H1 (cell line): ENCODE measurements around the gene SLC46A3. TPM values are rescaled to one million over a fixed set of nuclear protein-coding genes. Genes with fewer than 3 reads are reported as not detected.

Source experiments
- CTCF ChIA-PET: fragments of 300-600 bp; sonication (Branson Sonifier 250); formaldehyde crosslinking; loops from one replicate; lab custom pipeline; 2021; ENCODE audit not compliant: partially characterized antibody; lab: Charles Lee
- POLR2A ChIA-PET: fragments of 300-600 bp; sonication (Branson Sonifier 250); formaldehyde crosslinking; loops from one replicate; lab custom pipeline; 2021; ENCODE audit warnings: inconsistent platforms; ENCODE audit not compliant: partially characterized antibody; lab: Charles Lee
- DNase-seq, 2 experiments: peaks; one replicate each; pipeline versions ENCODE4 v3.0.0 to v3.0.0-alpha.2; 2010 to 2022; ENCODE audit warnings: low spot score in 2 of 2, low read depth in 1 of 2, mixed read lengths in 1 of 2
- FAIRE-seq: peaks from 2 replicates; lab custom pipeline; 2011; peaks lifted over from hg19 to GRCh38; lab: Jason Lieb, UNC
- H2AFZ ChIP-seq: 2 replicates; pipeline ENCODE4 v1.8.1; 2012; ENCODE audit warnings: low read length, inconsistent platforms
- H2AK5ac ChIP-seq: 2 replicates; pipeline ENCODE4 v1.6.1; 2013; ENCODE audit warnings: low read depth, low read length
- H2BK120ac ChIP-seq: replicated peaks from 2 replicates; pipeline ENCODE3; 2013; ENCODE audit warnings: low read depth, low read length, inconsistent platforms
- H2BK12ac ChIP-seq: 2 replicates; pipeline ENCODE4 v1.6.1; 2013; ENCODE audit warnings: low read depth, low read length
- H2BK15ac ChIP-seq: 2 replicates; pipeline ENCODE4 v1.6.1; 2013; ENCODE audit warnings: low read length
- H2BK20ac ChIP-seq: 2 replicates; pipeline ENCODE4 v1.6.1; 2013; ENCODE audit warnings: low read length
- H2BK5ac ChIP-seq: 2 replicates; pipeline ENCODE4 v1.6.1; 2013; ENCODE audit warnings: low read depth, low read length
- H3K14ac ChIP-seq: 2 replicates; pipeline ENCODE4 v1.6.1; 2013; ENCODE audit warnings: inconsistent platforms; ENCODE audit not compliant: insufficient read length
- H3K18ac ChIP-seq: 2 replicates; pipeline ENCODE4 v1.6.1; 2013; ENCODE audit warnings: low read length; ENCODE audit errors: extremely low read depth
- H3K23ac ChIP-seq: 2 replicates; pipeline ENCODE4 v1.6.1; 2013; ENCODE audit warnings: inconsistent platforms; ENCODE audit not compliant: insufficient read length
- H3K23me2 ChIP-seq: 2 replicates; pipeline ENCODE4 v1.6.1; 2013; ENCODE audit warnings: low read depth, low read length
- H3K27ac ChIP-seq: 2 replicates; pipeline ENCODE4 v1.6.1; 2011; ENCODE audit warnings: low read depth, low read length, inconsistent platforms
- H3K27me3 ChIP-seq, 4 experiments: replicated peaks in 1 of 4; 1 replicate in 1 of 4; 2 replicates in 3 of 4; pipeline versions ENCODE4 v1.6.1 to v1.8.1; 2011 to 2013; ENCODE audit warnings: low read length in 3 of 4, mild to moderate bottlenecking in 3 of 4, inconsistent platforms in 2 of 4, mixed read lengths in 2 of 4, moderate library complexity in 1 of 4; ENCODE audit not compliant: control insufficient read depth in 3 of 4, insufficient read depth in 3 of 4; ENCODE audit errors: extremely low read depth in 1 of 4
- H3K36me3 ChIP-seq, 4 experiments: 2 replicates each; pipeline versions ENCODE4 v1.6.1 to v1.8.1; 2011 to 2013; ENCODE audit warnings: mild to moderate bottlenecking in 4 of 4, low read length in 3 of 4, moderate library complexity in 2 of 4, control low read depth in 1 of 4, inconsistent platforms in 1 of 4; ENCODE audit not compliant: insufficient read depth in 4 of 4, control insufficient read depth in 2 of 4
- H3K4ac ChIP-seq: replicated peaks from 2 replicates; pipeline ENCODE3; 2013; ENCODE audit warnings: low read length, low read depth, mixed read lengths, inconsistent platforms; ENCODE audit not compliant: insufficient read length
- H3K4me1 ChIP-seq, 4 experiments: replicated peaks in 1 of 4; 1 replicate in 1 of 4; 2 replicates in 3 of 4; pipeline versions ENCODE4 v1.6.1 to v1.8.1; 2011 to 2013; ENCODE audit warnings: low read length in 3 of 4, inconsistent platforms in 2 of 4, mixed read lengths in 1 of 4; ENCODE audit not compliant: insufficient read depth in 4 of 4, control insufficient read depth in 3 of 4
- H3K4me2 ChIP-seq, 2 experiments: 2 replicates each; pipeline versions ENCODE4 v1.6.1 to v1.8.1; 2011 to 2013; ENCODE audit warnings: low read depth in 2 of 2, low read length in 2 of 2, control low read depth in 1 of 2, inconsistent platforms in 1 of 2, mild to moderate bottlenecking in 1 of 2; ENCODE audit not compliant: insufficient read depth in 1 of 2
- H3K4me3 ChIP-seq, 4 experiments: fragments of 200-600, 300-600 bp in 1 of 4; sonication (generic), shearing (Covaris generic), sonication (Bioruptor Twin) in 1 of 4; 2 replicates each; pipeline versions ENCODE4 v1.5.1 to v1.8.1; 2011 to 2016; ENCODE audit warnings: low read length in 4 of 4, low read depth in 3 of 4, control low read depth in 2 of 4, inconsistent platforms in 2 of 4, mild to moderate bottlenecking in 2 of 4, mixed read lengths in 1 of 4, moderate library complexity in 1 of 4; ENCODE audit not compliant: insufficient read depth in 2 of 4; ENCODE audit errors: extremely low read depth in 1 of 4
- H3K56ac ChIP-seq: replicated peaks from 2 replicates; pipeline ENCODE3; 2013; ENCODE audit warnings: low read depth, mild to moderate bottlenecking, mixed read lengths, low read length, inconsistent platforms; ENCODE audit not compliant: insufficient read length
- H3K79me1 ChIP-seq: 2 replicates; pipeline ENCODE4 v1.6.1; 2013; ENCODE audit warnings: low read depth, low read length, control low read depth
- H3K79me2 ChIP-seq, 2 experiments: 2 replicates each; pipeline versions ENCODE4 v1.6.1 to v1.8.1; 2012 to 2013; ENCODE audit warnings: low read length in 2 of 2, mild to moderate bottlenecking in 2 of 2, inconsistent platforms in 1 of 2; ENCODE audit not compliant: insufficient read depth in 2 of 2, control insufficient read depth in 1 of 2
- H3K9ac ChIP-seq, 4 experiments: replicated peaks in 1 of 4; 1 replicate in 1 of 4; 2 replicates in 3 of 4; pipeline versions ENCODE4 v1.6.1 to v1.8.1; 2011 to 2013; ENCODE audit warnings: low read depth in 3 of 4, low read length in 3 of 4, control low read depth in 2 of 4, mild to moderate bottlenecking in 2 of 4, moderate library complexity in 2 of 4, inconsistent platforms in 1 of 4; ENCODE audit errors: extremely low read depth in 1 of 4
- H3K9me3 ChIP-seq, 2 experiments: 2 replicates each; pipeline versions ENCODE4 v1.6.1 to v1.8.1; 2012 to 2013; ENCODE audit warnings: mild to moderate bottlenecking in 2 of 2, moderate library complexity in 2 of 2, control low read depth in 1 of 2, inconsistent platforms in 1 of 2, low read depth in 1 of 2, low read length in 1 of 2, mixed read lengths in 1 of 2; ENCODE audit not compliant: insufficient read depth in 2 of 2
- H4K20me1 ChIP-seq, 2 experiments: replicated peaks in 1 of 2; 2 replicates each; pipeline versions ENCODE3 to v1.8.1; 2011 to 2013; ENCODE audit warnings: inconsistent platforms in 2 of 2, low read length in 2 of 2, mild to moderate bottlenecking in 1 of 2; ENCODE audit not compliant: insufficient read depth in 2 of 2, control insufficient read depth in 1 of 2
- H4K5ac ChIP-seq: 2 replicates; pipeline ENCODE4 v1.6.1; 2013; ENCODE audit warnings: low read length, low read depth, mixed read lengths, inconsistent platforms; ENCODE audit not compliant: insufficient read length
- H4K8ac ChIP-seq: 2 replicates; pipeline ENCODE4 v1.8.0; 2013; ENCODE audit warnings: mild to moderate bottlenecking, moderate library complexity, low read length, inconsistent platforms; ENCODE audit not compliant: insufficient read depth; ENCODE audit errors: extremely low read depth
- H4K91ac ChIP-seq: replicated peaks from 2 replicates; pipeline ENCODE3; 2013; ENCODE audit warnings: low read length, mixed read lengths, inconsistent platforms; ENCODE audit not compliant: insufficient read length
- JUN ChIP-seq: IDR thresholded peaks from 2 replicates; pipeline ENCODE4 v1.6.1; 2011; ENCODE audit warnings: low read depth, mild to moderate bottlenecking, improper control_type of control experiment, low read length
- JUND ChIP-seq: IDR thresholded peaks from 2 replicates; pipeline ENCODE4 v1.6.1; 2011; ENCODE audit warnings: mild to moderate bottlenecking, improper control_type of control experiment, low read length
- RAD21 ChIP-seq, 2 experiments: IDR thresholded peaks in 1 of 2; conservative IDR thresholded peaks in 1 of 2; 2 replicates each; pipeline ENCODE4 v1.6.1; 2011; ENCODE audit warnings: low read depth in 2 of 2, low read length in 2 of 2, improper control_type of control experiment in 1 of 2, inconsistent platforms in 1 of 2, mild to moderate bottlenecking in 1 of 2, moderate library complexity in 1 of 2
- TBP ChIP-seq: IDR thresholded peaks from 2 replicates; pipeline ENCODE4 v1.6.1; 2011; ENCODE audit warnings: low read depth, low read length, improper control_type of control experiment
- WGBS, 2 experiments: shearing (Covaris generic) in 1 of 2; methylation state at CpG; one replicate each; pipeline versions ENCODE4 v1.1.6 to v1.1.7; 2013 to 2015; ENCODE audit warnings: low lambda C conversion rate in 2 of 2, mixed read lengths in 2 of 2, inconsistent platforms in 1 of 2, low coverage in 1 of 2, missing lambda C conversion rate in 1 of 2; ENCODE audit not compliant: insufficient replicate concordance in 2 of 2, insufficient coverage in 1 of 2, insufficient read length in 1 of 2; ENCODE audit errors: extremely low coverage in 1 of 2, missing lambda C conversion rate in 1 of 2; 5-methylcytosine and 5-hydroxymethylcytosine counted together
- long read RNA-seq, 2 experiments: library from RNA in 1 of 2; library from capped mRNA in 1 of 2; stranded (forward); transcript quantifications; one replicate each; pipeline ENCODE4 v2.0.0, GENCODE V29; 2021; ENCODE audit warnings: inconsistent platforms in 1 of 2
- polyA minus RNA-seq, 3 experiments: library from RNA; depleted of rRNA, polyadenylated mRNA; stranded (reverse); fragments of >200 nt; gene quantifications; 1 replicate in 2 of 3; 2 replicates in 1 of 3; pipeline ENCODE4 v1.2.3, GENCODE V29; 2011
- polyA plus RNA-seq, 7 experiments: library from polyadenylated mRNA; depleted of rRNA in 3 of 7; stranded (reverse) in 5 of 7; unstranded in 2 of 7; fragments of >200 nt in 5 of 7; fragments of 200-250 nt in 2 of 7; gene quantifications; 1 replicate in 5 of 7; 2 replicates in 1 of 7; 4 replicates in 1 of 7; pipeline versions ENCODE4 v1.2.1 to v1.2.3, GENCODE V29; 2011 to 2013; ENCODE audit warnings: missing spikeins in 2 of 7, mixed read lengths in 2 of 7
- total RNA-seq: library from RNA; stranded (reverse); fragmentation: NEBNext Ultra II Directional; extraction: Animal tissue kit (Norgen Biotek cat#: 25700); gene quantifications from 2 replicates; pipeline ENCODE4 v1.2.1, GENCODE V29; 2021

SLC46A3 gene, protein sequence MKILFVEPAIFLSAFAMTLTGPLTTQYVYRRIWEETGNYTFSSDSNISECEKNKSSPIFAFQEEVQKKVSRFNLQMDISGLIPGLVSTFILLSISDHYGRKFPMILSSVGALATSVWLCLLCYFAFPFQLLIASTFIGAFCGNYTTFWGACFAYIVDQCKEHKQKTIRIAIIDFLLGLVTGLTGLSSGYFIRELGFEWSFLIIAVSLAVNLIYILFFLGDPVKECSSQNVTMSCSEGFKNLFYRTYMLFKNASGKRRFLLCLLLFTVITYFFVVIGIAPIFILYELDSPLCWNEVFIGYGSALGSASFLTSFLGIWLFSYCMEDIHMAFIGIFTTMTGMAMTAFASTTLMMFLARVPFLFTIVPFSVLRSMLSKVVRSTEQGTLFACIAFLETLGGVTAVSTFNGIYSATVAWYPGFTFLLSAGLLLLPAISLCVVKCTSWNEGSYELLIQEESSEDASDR
- 0.31 and 0.39 TPM in 2 replicates for total RNA-seq
- 0.50 and 0.67 TPM in 2 replicates for polyA plus RNA-seq (2011; rRNA removed)
- polyA plus RNA-seq (2011; cell fraction: cytosol; rRNA removed) = 0.56 TPM
- polyA plus RNA-seq (2011; cell fraction: nucleus; rRNA removed) = 0.24 TPM
- 0.22 to 0.37 TPM (median 0.31 TPM) in 4 replicates for polyA plus RNA-seq (2012, experiment 1 of 2)
- polyA plus RNA-seq (2012, experiment 2 of 2) = 0.09 TPM
- polyA plus RNA-seq (2013, experiment 1 of 2) = 1.1 TPM
- 1.1 TPM for polyA plus RNA-seq (2013, experiment 2 of 2)
- polyA minus RNA-seq (2011; rRNA and poly(A)+ RNA removed) = 0.27 and 0.91 TPM in 2 replicates
- not detected for polyA minus RNA-seq (2011; cell fraction: cytosol; rRNA and poly(A)+ RNA removed)
- 0.30 TPM for polyA minus RNA-seq (2011; cell fraction: nucleus; rRNA and poly(A)+ RNA removed)
- long read RNA-seq, experiment 1 = 0 reads
- long read RNA-seq, experiment 2 = 0 reads

GRCh38 chr13:28718543-28719226 is at the start of gene SLC46A3:
TSS of gene SLC46A3 (minus strand) at chr13:28718970. CDS start at chr13:28717998, 972 bp downstream.
- Histone ChIP-seq H2BK12ac (no peak within 1 kb of the TSS; the same call in 1 of the 2 replicates), H3K27me3 (peaks cover 0 to 14% (median 12%) of the 10 kb centered on the region in 4 experiments; a peak in 6 of 7 replicates), H3K23ac (no peak within 1 kb of the TSS), H2BK5ac (no peak within 1 kb of the TSS), H3K14ac (no peak within 1 kb of the TSS), H2AK5ac (no peak within 1 kb of the TSS), H4K91ac (no peak within 1 kb of the TSS), H3K56ac (no peak within 1 kb of the TSS), H3K79me1 (no peaks in the 10 kb centered on the region), H2AFZ (peak within 1 kb of the TSS; percentile 87), H2BK15ac (no peak within 1 kb of the TSS), H3K4ac (no peak within 1 kb of the TSS), H3K9ac (no peak within 1 kb of the TSS; a peak in 1 of 7 replicates), H3K27ac (no peak within 1 kb of the TSS), H4K20me1 (no peaks in the 10 kb centered on the region), H3K4me1 (no peaks in the 10 kb centered on the region; a peak in 1 of 7 replicates), H3K23me2 (peaks cover 10% of the 10 kb centered on the region), H3K4me2 (peak within 1 kb of the TSS; percentile 72 to 86), H3K9me3 (no peaks in the 10 kb centered on the region), H2BK120ac (no peak within 1 kb of the TSS), H3K4me3 (peak within 1 kb of the TSS; percentile 64 to 84 (median 72)), H3K18ac (no peak within 1 kb of the TSS), H4K8ac (peak within 1 kb of the TSS; percentile 72; the same call in 1 of the 2 replicates), H3K79me2 (no peaks in the 10 kb centered on the region), H2BK20ac (no peak within 1 kb of the TSS), H3K36me3 (no peaks in the 10 kb centered on the region), H4K5ac (no peak within 1 kb of the TSS)
- FAIRE-seq = no peak
- CTCF ChIA-PET = interaction anchor here (1.0 to 1.2 kb wide), 3 partner anchors 33 to 78 kb away, joined by 3 to 4 read pairs (median 4); no protein-coding TSS in a partner anchor
- POLR2A ChIA-PET = interaction anchor here (1.0 to 1.9 kb wide), 2 partner anchors 11 to 25 kb away, joined by 3 to 5 read pairs; no protein-coding TSS in a partner anchor
- DNase-seq = peak; percentile 80 to 98
- WGBS, 2 experiments = 2% methylated on average over 61 of the region's 78 CpGs; no CpG with 5 or more reads in 1 of the 2 experiments
- TF ChIP-seq JUN (no peak), TBP (peak; percentile 14; the same call in 1 of the 2 replicates), RAD21 (IDR thresholded peaks at IDR 0.05 in 1 of 2, conservative IDR thresholded peaks at IDR 0.05 in 1 of 2; ENCODE audit: low read depth in 2 of 2, low read length in 2 of 2) (peak; percentile 7 to 13; a peak in 2 of 4 replicates), JUND (0 out of 2 replicates have a peak, but pooled peaks have one; percentile 36)
